Ovary (tissue), 3 donors: ENCODE data around the gene CNP.

Experiments used
- CTCF ChIP-seq, 3 donors: fragments of 450-650 bp in 2 of 3; fragments of 200-600 bp in 1 of 3; IDR thresholded peaks; one replicate each; pipeline versions ENCODE4 v1.5.1 to v1.8.0; 2016 to 2022; ENCODE audit warnings: antibody characterized with exemption in 3 of 3, mild to moderate bottlenecking in 1 of 3
- POLR2A ChIP-seq: fragments of 450-650 bp; IDR thresholded peaks from one replicate; pipeline ENCODE4 v1.6.1; 2017; ENCODE audit warnings: antibody characterized with exemption, mild to moderate bottlenecking, moderate library complexity
- donor health status: DM: no; HTN: no; CAD: no.

DNA sequence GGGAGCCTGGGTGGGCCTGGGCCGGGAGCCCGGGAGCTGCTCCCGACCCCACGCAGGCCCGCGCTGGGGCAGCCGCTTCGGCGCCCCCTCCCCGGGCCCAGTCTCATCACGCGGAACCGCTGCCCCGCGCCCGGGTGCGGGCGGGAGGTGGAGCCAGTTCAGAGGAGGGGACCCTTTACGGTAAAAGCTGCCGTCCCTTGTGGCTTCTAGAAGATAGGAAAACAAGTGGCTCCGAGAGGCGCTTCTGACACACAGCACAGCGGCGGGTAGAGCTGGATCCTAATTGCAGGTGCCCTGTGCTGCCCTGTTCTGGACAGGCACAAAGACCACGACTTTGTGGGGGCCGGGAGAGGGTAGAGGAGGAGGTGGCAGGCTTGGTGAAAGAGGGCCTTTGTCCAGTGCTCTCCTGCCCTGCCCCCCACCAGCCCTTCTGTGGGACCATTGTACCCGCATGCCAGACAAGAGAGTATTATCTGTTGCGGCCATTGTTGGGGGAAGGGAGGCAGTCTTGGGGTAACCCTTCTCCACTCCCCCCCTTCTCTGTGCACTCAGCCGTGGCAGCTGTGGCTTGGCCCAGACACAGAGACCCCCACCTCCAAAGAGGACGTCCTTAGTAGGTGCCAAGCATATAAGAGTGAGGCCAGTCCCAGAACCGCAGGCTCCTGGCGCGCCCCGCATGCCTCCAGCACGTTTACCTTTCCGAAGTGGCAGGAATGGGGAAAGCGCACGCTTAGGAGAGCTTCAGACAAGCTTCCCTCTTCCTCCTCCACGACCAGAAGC lies 736 bp downstream of the CNP start:
- TF ChIP-seq CTCF (IDR thresholded peaks at IDR 0.05) = no peak
- no peak for TF ChIP-seq POLR2A
